Frontal cortex (tissue), 4 donors: ENCODE measurements around the gene ACTR5. TPM values are rescaled to one million over a fixed set of nuclear protein-coding genes. Genes with fewer than 3 reads are reported as not detected.

ENCODE experiments used
- DNase-seq, 2 donors: peaks; one replicate each; pipeline ENCODE4 v3.0.0; 2012; ENCODE audit warnings: low spot score in 2 of 2
- FAIRE-seq: peaks from 2 replicates; lab custom pipeline; 2012; peaks lifted over from hg19 to GRCh38; lab: Jason Lieb, UNC
- total RNA-seq: library from RNA; depleted of rRNA; stranded (reverse); fragments of >200 nt; gene quantifications from one replicate; pipeline ENCODE4 v1.2.3, GENCODE V29; 2014
- donor health status: control.
- donor health status: control.
- donor health status: control.

ACTR5 gene
- total RNA-seq, result 9.8 TPM

DNA sequence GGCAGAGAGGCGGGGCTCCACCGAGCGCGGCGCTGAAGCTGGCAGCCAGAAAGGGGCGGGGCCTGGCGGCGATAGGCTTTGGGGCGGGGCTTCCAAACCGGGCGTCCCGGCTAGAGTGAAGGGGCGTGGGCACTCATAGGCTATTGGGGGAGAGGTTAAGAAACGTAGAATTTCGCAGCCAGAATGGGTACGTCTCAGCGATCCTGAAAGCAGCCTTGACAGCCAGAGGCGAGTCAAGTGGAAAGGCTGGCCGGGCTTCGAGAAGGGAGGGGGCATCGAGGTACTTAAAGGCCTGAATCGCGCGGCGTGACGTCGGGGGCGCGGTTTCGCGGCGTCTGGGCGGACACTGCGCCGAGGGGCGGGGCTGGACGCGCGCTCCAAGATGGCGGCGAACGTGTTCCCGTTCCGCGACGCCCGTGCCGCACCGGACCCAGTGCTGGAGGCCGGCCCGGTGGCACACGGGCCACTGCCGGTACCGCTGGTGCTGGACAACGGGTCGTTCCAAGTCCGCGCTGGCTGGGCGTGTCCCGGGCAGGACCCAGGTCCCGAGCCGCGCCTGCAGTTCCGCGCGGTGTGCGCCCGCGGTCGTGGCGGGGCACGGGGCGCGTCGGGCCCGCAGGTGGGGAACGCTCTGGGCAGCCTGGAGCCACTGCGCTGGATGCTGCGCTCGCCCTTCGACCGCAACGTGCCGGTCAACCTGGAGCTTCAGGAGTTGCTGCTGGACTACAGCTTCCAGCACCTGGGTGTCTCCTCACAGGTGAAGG is at the start of gene ACTR5:
Gene ACTR5 (plus strand): TSS at position 364 of the 764 bp plus-strand sequence. CDS start 19 bp downstream, at position 383.
- no peak for FAIRE-seq
- DNase-seq, result peak; percentile 95 to 97

DNA sequence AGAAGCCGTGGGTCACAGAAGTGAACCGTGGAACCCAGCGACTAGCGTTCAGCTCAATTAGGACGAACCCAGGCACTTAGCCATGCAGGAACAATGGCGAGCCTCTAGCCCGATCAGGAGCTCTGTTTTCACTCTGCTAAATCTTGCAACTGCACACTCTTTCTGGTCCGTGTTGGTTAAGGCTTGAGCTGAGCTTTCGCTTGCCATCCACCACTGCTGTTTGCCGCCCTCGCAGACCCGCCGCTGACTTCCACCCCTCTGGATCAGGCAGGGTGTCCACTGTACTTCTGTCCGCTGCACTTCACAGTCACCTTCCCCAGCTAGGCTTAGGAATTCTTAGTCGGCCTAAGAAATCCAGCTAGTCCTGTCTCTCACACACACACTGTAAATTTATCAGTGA is 49.7 kb upstream of the ACTR5 start:
- no peak for FAIRE-seq
- no peak for DNase-seq

DNA sequence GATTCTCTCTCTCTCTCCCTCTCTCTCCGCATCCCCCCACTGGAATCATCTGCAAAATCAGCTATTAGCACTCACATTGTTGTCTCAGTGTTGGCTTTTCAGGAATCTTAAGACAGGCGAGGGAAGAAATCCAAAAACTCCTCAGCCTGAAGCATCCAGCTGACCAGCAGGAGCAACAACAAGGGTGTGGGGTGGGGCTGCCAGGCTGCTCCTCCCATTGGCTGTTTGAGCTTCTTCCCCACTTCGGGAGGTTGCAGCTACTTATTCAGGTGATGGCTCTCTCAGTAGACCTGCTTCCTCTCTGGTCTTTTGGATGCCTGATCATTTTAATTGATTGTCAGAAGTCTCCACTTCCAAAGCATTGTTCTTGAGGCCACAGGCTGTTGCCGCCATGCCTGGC is 48.1 kb upstream of the ACTR5 start:
- FAIRE-seq, result no peak
- no peak for DNase-seq

DNA sequence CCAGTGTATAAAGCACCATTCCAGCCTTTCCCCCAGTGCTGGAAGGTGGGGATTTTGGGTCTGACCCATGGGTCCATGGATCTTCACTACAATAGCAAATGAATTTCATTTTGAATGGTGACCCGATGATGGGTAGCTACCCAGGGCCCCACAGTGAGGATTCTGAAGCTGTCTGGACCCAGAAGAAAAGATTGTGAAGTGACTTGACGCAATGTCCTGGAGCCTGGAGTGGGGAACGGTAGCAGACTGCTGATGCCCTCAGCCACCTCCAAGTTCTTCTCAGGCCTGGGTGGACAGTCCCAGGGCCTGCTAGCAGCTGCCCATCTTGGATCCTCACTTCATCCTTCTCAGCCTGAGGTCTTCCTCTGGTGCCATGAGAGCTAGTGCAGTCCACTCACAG is 47.3 kb upstream of the ACTR5 start:
- DNase-seq (no peak), FAIRE-seq (no peak)

DNA sequence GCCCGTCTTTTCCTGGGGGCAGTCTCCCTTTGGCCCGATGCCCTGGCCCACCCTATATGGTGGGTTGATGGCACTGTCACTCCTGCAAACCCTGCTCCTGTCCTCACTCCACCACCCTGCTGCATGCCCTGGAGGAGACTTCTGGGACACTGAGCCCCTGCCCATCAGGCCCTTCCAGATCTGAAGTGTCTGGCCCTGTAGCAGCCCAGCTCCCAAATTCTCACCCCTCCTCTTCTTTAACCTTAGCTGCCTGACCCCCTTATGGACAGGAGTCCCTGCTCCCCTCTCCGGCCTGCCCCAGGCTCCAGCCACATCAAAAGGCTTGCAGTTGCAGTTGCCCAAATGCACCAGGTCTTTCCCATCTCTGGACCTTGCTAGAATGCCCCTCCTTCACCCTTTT is 44.7 kb upstream of the ACTR5 start:
- DNase-seq (no peak), FAIRE-seq (no peak)

DNA sequence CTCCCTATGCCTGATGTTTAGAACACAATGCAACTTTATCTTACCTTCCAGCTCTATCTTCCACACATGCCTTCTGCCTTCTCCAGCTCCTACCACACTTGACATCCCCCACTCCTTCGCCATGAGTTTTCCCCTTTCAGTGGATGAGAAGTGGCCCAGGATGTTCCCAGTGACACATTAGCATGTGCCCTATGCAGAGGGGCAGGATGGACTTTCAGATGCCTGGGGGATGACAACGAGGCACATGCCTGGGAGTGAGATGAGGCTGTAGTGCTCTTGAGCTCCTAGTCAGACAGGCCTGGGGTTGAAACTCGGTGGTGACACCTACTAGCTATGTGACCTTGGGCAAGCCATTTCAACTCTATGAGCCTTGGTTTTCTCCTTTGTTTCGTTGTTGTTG is 44.1 kb upstream of the ACTR5 start:
- FAIRE-seq (no peak), DNase-seq (no peak)

DNA sequence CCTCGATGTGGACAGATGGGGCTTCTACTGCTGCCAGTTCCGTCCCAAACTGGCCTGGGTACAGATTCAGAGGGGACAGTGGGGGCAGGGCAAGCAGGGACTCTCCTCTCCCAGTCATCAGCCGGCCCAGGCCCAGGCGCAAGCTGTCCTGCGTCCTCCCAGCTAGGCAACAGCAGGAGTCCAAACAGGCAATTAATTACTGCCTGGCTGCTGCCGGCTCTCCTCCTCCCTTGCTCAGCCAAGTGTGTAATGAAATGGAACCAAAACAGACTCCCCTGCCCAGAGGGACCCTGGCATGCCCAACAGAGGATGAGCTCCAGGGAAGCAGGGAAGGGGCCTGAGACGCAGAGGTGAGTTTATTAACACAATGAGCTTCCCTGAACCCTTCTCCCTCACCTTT is 41.8 kb upstream of the ACTR5 start:
- DNase-seq (no peak), FAIRE-seq (no peak)

DNA sequence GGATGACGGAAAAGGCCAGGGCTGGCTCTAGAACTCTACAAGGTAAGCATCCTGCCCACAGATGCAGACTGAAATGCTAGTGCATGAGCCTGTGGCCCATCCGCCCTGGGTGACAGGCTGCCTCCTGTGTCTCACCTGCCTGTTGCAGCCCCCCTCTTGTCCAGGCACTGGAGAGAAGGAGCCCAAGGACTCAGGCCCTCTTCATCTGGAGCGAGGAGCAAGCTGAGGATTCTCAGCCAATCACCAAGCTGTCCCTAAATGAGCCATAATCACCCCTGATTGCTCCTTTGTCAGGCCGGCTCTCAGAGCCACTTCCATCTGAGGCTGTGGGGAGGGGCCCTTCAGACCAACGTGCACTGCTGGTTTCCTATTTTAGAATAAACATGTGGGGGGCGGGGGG is 34.0 kb upstream of the ACTR5 start:
- no peak for DNase-seq
- FAIRE-seq, result no peak

DNA sequence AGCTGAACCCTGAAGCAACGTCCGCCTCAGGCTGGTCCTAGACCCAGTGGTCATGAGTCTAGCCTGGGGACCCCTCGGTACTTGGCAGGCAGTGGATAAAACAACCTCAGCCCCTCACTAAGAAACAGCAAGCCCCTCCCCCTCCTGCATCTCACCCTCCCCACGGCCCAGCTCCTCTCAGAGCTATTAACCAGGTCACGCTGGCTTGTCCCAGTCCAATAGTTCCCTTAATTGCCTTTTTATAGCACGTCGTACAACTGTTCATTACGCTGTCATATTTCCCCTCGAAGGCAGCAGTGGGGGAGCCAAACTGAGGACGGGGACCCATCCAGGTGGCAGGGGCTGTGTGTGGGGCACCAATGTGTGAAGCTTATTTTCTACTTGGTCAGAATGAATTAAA is 32.6 kb upstream of the ACTR5 start:
- FAIRE-seq (no peak), DNase-seq (no peak)

DNA sequence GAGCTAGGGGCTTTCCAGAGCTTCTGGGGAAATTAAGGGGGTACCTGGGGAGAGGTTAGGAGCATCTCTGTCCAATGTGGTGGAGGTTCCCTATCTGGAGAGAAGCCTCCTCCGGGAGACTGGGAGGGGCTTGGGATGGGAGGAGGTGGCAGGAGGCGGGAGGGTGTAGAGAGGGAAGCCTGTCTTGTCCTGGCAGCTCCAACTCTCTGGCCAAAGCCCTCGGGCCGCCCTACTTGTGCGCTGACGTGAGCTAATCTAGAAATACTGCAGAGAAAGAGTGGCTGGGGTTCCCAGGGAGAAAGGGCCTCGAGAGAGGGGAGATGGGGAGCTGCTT is 25.6 kb upstream of the ACTR5 start:
- DNase-seq (no peak), FAIRE-seq (no peak)

DNA sequence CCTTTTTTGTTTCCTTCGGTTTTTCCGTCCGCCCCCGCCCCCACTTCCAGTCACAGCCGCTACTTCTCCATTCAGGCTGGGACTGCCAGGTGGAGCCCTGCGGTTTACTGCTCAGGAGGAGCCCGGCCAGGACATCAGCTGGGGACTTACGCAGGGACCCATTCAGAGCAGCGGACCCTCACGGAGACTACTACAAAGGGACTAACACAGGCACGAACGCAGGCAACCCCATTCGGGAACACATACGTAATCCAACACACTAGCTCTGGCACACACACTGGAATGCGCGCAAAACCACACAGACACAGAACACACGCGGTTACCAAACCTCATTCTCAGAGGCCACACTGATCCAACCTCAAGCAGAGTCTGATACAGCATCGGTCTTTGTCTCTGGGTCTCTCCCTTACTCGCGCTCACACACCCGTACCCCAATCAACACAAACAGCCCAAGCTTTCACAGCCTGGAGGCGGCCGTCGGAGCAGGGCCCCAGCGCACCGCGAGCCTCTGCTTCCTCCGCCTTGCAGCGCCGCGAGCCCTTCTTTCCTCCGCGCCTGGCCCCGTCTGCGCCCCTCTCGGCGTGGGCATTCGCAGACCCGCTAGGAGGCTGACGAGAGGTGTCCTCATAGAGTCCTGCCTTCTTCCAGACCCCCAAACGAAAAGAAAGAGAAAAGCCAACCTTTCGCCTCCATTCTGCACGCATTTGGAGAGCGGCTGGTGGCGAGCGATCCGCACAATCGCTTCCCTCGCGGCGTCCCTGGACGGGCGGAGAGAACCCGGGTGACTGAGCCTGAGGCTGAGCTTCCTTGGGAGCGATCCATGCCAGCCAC is 25.0 kb upstream of the ACTR5 start:
- no peak for FAIRE-seq
- DNase-seq, result no peak

DNA sequence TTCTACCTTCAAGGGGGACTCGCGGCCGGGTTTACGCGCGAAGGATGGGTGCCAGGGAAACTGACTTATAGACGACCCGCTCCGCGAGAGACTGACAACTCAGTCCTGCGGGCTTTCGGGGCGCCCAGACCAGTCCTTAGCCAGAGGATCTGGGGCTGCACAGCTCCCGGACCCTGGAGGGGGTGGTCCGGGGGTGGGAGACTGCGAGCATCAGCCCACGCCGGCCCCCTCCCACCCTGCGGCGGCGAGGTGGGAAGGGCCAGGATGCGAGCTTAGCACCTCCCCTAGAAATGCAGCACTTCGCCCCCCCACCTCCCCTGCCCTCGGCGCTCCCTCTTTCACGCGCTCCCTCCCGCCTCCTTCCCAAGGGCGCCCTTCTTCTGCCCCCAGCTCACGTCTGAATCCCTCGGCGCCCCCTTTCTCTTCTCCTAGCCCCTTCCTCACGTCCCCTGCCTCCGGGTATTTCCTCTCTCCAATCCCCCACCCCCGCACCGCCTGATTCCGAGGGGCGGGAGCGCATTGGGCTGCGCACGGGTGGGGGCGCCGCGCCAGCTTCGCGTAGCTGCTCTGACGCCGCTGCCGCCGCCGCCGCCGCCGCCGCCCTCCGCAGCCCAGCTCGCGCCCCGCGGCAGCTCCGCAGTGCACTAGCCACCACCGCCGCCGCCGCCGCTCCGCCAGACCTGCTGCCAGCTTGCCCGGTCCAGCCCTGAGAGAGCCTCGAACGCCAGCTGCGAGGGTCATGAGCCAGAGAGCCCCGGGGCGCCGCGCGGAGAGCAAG is 24.2 kb upstream of the ACTR5 start, which contains the start of gene SLC32A1:
Gene SLC32A1 (plus strand): TSS at position 639 of the 778 bp plus-strand sequence. CDS start 239 bp downstream, outside the sequence.
- peak; percentile 28 to 39 for DNase-seq
- no peak for FAIRE-seq

DNA sequence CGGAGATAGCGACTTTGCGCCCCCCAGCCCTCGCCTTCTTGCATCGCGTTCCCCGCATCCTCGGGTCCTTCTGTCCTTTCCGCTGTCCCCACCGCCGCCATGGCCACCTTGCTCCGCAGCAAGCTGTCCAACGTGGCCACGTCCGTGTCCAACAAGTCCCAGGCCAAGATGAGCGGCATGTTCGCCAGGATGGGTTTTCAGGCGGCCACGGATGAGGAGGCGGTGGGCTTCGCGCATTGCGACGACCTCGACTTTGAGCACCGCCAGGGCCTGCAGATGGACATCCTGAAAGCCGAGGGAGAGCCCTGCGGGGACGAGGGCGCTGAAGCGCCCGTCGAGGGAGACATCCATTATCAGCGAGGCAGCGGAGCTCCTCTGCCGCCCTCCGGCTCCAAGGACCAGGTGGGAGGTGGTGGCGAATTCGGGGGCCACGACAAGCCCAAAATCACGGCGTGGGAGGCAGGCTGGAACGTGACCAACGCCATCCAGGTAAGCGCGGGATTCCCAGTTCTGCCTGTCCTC is 23.6 kb upstream of the ACTR5 start:
- DNase-seq (no peak), FAIRE-seq (no peak)

DNA sequence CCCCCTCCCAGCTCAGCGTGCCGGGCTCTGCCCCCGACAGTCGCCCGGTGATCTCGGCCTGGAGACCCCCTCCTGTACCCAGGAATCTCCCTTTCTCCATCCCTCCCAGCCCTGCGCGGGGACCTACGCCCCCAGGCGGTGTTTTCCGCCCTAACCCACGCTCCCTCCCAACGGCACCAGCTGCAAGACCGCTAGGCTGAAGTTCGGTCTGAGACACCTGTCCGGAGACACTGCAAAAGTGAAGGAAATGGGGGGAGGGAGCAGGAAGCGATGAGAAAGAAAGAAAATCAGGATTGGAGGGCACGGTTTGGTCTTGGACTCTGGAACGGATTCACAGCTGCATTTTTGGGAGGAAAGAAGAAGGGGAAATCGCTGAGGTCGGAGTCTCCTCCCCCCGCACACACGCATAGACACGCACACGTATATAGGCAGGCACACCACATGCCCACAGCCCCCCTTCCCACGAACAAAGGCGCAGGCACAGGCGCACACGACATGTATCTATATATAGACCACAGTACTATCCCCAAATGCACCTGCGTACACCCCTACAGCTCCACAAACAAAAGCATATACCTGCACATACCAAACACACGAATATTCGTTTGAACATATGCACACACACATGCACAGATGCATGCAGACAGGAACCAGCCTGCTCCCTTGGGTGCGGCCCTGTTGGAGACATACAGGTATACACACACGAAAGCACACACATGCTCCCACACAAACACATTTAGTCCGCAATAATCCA is 22.9 kb upstream of the ACTR5 start:
- DNase-seq (peak in 1 of 2 donors; percentile 36), FAIRE-seq (no peak)

DNA sequence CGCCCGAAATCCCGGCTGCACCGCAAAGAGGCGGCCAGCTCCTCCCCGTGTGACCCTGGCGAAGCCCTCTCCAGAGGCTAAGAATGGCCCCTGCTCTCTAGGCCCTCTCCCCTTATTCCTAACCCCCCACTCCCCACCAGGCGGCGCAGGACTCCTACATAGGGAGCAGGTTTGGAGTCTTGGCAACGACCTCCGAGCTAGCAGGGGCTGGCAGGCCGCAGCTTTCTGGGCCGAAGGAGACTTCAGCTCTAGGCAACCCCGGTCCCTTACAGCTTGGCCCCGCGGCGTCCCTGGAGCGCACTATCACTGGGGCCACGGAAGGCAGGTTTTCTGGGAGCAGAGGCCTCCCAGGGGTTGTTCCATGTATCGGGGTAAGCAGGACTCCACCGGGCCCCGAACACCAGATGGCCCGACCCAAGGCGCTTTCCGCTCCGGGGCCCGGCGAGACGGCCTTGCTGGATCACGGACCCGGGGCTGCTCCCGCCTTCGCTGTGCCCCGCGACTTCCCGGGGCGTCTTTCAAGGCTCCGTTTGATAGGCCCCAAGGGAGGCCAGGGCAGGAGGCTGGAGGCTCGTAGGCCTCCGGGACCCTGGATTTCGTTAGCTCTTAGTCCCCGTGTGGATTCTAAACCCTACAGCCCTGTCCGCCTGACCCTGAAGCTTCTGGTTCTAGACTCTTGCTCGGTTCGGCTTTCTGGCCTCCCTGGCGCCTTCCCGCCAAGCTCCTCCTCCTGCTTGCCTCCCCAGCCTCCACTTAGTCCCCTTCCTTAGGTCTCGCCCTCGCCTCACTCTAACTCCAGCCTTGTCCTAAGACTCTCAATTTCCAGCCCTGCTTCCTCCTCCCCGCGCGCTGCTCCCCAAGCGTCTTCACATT is 22.1 kb upstream of the ACTR5 start:
- FAIRE-seq, result no peak

DNA sequence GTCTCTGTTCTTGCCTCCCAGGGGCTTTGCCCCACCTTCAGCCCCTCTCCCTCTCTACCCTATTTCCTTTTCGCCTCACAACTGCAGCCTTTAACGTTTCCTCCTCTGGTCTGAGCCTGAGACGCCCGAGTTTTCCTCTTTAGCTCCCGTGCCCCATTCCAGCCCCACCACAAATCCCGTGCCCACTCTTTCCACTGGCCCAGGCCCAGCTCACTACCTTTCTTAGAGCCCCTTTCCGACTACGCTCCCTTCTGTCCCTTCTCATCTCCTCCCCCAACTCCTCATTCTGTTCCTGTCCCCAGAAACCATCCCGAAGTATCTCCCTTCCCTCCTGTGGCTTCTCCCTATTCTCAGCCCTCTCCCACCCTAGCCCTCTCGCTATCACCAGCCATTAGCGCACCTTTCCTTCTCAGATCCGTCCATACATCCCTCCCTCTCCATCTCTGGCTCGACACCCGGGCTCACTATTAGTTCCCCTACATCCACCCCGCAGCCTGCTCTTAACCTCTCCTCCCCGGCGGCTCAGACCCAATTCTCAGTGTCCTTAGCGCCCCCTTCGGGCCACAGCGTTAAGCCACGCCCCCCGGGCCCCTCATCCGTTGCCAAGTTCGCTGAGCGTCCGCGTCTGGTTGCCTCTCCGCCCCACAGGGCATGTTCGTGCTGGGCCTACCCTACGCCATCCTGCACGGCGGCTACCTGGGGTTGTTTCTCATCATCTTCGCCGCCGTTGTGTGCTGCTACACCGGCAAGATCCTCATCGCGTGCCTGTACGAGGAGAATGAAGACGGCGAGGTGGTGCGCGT is 21.3 kb upstream of the ACTR5 start:
- FAIRE-seq, result no peak
- DNase-seq, result peak in 1 of 2 donors; percentile 56

More for the DNA sequence above, 22.1 kb upstream of the ACTR5 start:
- peak in 1 of 2 donors; percentile 46 for DNase-seq

DNA sequence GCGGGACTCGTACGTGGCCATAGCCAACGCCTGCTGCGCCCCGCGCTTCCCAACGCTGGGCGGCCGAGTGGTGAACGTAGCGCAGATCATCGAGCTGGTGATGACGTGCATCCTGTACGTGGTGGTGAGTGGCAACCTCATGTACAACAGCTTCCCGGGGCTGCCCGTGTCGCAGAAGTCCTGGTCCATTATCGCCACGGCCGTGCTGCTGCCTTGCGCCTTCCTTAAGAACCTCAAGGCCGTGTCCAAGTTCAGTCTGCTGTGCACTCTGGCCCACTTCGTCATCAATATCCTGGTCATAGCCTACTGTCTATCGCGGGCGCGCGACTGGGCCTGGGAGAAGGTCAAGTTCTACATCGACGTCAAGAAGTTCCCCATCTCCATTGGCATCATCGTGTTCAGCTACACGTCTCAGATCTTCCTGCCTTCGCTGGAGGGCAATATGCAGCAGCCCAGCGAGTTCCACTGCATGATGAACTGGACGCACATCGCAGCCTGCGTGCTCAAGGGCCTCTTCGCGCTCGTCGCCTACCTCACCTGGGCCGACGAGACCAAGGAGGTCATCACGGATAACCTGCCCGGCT is 20.6 kb upstream of the ACTR5 start:
- DNase-seq (no peak), FAIRE-seq (no peak)
